Ovary (tissue), 9 donors: ENCODE data around the gene ILKAP. TPM values are rescaled to one million over a fixed set of nuclear protein-coding genes. Genes with fewer than 3 reads are reported as not detected.

Experiments
- DNase-seq, 5 donors: peaks; one replicate each; pipeline ENCODE4 v3.0.0-alpha.2; 2019 to 2020
- H3K27ac ChIP-seq, 2 donors: fragments of 200-600 bp; one replicate each; pipeline versions ENCODE4 v1.5.1 to v1.8.0; 2019 to 2022
- H3K27me3 ChIP-seq: fragments of 200-600 bp; one replicate; pipeline ENCODE4 v1.8.0; 2022
- H3K36me3 ChIP-seq: fragments of 200-600 bp; sonication (generic); one replicate; pipeline ENCODE4 v1.5.1; 2019
- H3K4me1 ChIP-seq: one replicate; pipeline ENCODE4 v1.8.1; 2013; ENCODE audit warnings: mild to moderate bottlenecking, moderate library complexity; ENCODE audit not compliant: insufficient read depth
- H3K4me3 ChIP-seq: fragments of 200-600 bp; sonication (generic); one replicate; pipeline ENCODE4 v1.5.1; 2017
- H3K9me3 ChIP-seq, 2 donors: fragments of 200-600 bp in 1 of 2; sonication (generic) in 1 of 2; one replicate each; pipeline versions ENCODE4 v1.5.1 to v1.8.1; 2013 to 2019; ENCODE audit warnings: mild to moderate bottlenecking in 1 of 2, moderate library complexity in 1 of 2
- EP300 ChIP-seq: sonication (generic); formaldehyde crosslinking; IDR thresholded peaks from one replicate; pipeline ENCODE4 v1.6.1; 2017; ENCODE audit warnings: antibody characterized with exemption
- POLR2A ChIP-seq: fragments of 450-650 bp; IDR thresholded peaks from one replicate; pipeline ENCODE4 v1.6.1; 2017; ENCODE audit warnings: antibody characterized with exemption, mild to moderate bottlenecking, moderate library complexity
- WGBS, 3 donors: extraction: QIAGEN DNeasy Blood & Tissue Kit in 1 of 3; methylation state at CpG; one replicate each; pipeline versions ENCODE4 v1.1.5 to v1.1.7; 2013 to 2017; 5-methylcytosine and 5-hydroxymethylcytosine counted together
- intact Hi-C, 4 donors: fragments of 100-400 bp; cut with DNase I; formaldehyde crosslinking; loops; one replicate each; pipeline versions ENCODE4 v1.11.0 to v1.15.1; 2022 to 2023
- polyA plus RNA-seq, 2 donors: library from polyadenylated mRNA; stranded (reverse); fragments of 200-250 nt in 1 of 2; fragments of 350-450 nt in 1 of 2; fragmentation: Illumina TruSeq in 1 of 2; extraction: RNeasy Lipid Tissue Mini Kit (QIAGEN cat#74804) in 1 of 2; gene quantifications; one replicate each; pipeline ENCODE4 v1.2.3, GENCODE V29; 2013 to 2014
- total RNA-seq, 7 donors: library from RNA; depleted of rRNA in 2 of 7; stranded (reverse); fragments of >200 nt in 2 of 7; fragmentation: NEBNext Ultra II Directional in 3 of 7; extraction: Animal tissue kit (Norgen Biotek cat#: 25700) in 3 of 7; gene quantifications; one replicate each; pipeline versions ENCODE4 v1.1.0 to v1.2.4, GENCODE V29; 2016 to 2023
- TF ChIP-seq, protein P1 (sequence below), 3 donors: fragments of 450-650 bp in 2 of 3; fragments of 200-600 bp in 1 of 3; IDR thresholded peaks; one replicate each; pipeline versions ENCODE4 v1.5.1 to v1.8.0; 2016 to 2022; ENCODE audit warnings: antibody characterized with exemption in 3 of 3, mild to moderate bottlenecking in 1 of 3
- donor health status: DM: no; HTN: no; CAD: no; lungs with moderate emphysema.
- donor health status: DM: no; HTN: no; CAD: no.
- donor health status: Bipolar disorder and iron deficiency.
- donor health status: DM: yes; HTN: yes; CAD: no.
- donor health status: DM: no; HTN: no; CAD: no.
- donor health status: DM: yes; HTN: yes; CAD: no.

Gene ILKAP
- total and polyA plus RNA-seq, 9 donors = 28.4 to 54.9 (median 38.9) TPM

DNA sequence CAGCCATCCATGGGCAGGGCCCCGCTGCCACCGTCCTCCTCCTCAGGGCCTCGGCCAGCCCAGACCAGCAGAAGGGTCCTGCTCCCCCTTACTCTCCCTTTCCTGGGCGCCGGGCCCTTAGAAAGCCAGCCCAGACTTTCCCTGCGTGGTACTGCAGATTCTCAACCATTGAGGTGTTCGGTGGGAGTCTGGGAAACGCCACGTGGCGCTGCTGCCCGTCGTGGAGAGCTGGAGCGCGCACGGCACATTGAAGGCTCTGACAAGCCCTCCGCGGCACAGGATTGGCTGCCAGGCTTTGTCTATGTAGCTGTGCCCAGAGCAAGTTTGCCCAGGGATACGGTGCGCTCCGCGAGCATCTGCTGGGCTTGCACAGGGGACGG lies 75.4 kb downstream of the ILKAP start:
- 90 to 93% (median 91%) methylated on average over 22 of the region's 22 CpGs for WGBS, 3 donors
- peaks cover 6% of the 10 kb centered on the region for H3K4me1 ChIP-seq

DNA sequence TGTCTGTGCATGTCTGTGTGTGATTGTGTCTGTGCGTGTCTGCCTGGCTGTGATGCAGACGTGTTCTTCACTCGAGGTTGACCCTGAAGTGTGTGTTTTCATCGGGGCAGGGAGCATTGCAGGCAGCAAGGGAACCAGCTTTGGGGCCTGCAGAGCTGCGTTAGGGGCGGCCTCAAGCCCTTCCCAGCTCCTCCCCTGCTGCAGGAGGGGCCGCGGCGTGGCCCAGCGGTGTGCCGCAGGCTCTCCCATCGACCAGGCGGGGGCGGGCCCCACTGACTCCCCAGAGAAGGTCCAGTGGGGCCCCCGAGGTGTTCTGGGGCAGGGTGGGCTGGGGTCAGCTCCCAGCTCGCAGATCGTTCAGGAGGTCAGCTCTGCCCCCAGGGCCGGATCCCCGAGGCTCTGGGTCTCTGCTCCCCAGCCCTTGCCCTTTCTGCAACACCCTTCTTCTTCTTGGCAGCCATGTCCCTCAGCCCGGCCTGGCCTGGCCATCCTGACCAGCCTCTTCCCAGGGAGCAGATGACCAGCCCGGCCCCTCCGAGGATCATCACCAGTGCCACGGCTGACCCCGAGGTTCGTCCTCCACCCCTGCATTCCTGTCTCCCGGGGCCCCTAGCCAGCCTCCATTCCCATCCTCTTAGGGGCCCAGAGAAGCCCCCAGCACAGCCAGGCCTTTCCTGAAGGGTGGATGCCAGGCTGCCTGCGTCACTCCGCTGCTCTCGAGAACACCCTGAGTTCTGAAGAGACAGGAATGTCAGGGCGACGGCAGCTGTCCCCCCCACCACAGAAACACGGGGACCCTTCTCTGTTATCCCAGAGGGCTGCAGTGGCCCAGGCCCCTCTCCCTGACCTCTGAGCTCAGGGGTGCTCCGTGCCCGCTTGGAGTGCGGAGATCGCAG lies 76.1 kb downstream of the ILKAP start:
- Histone ChIP-seq H3K27me3 (no peaks in the 10 kb centered on the region), H3K27ac (no peak overlapping the region), H3K4me1 (peaks cover 6% of the 10 kb centered on the region), H3K4me3 (no peak overlapping the region), H3K36me3 (no peaks in the 10 kb centered on the region), H3K9me3 (no peaks in the 10 kb centered on the region)
- intact Hi-C loops = no loop called here
- peak in 4 of 5 donors; percentile 48 to 81 (median 54) for DNase-seq
- WGBS, 3 donors = 28 to 31% (median 28%) methylated on average over 35 to 36 of the region's 36 CpGs
- no peak for TF ChIP-seq POLR2A

More for the DNA sequence above, 75.4 kb downstream of the ILKAP start:
- H3K9me3 ChIP-seq = no peaks in the 10 kb centered on the region
- no peaks in the 10 kb centered on the region for H3K27me3 ChIP-seq
- TF ChIP-seq, protein P1, sequence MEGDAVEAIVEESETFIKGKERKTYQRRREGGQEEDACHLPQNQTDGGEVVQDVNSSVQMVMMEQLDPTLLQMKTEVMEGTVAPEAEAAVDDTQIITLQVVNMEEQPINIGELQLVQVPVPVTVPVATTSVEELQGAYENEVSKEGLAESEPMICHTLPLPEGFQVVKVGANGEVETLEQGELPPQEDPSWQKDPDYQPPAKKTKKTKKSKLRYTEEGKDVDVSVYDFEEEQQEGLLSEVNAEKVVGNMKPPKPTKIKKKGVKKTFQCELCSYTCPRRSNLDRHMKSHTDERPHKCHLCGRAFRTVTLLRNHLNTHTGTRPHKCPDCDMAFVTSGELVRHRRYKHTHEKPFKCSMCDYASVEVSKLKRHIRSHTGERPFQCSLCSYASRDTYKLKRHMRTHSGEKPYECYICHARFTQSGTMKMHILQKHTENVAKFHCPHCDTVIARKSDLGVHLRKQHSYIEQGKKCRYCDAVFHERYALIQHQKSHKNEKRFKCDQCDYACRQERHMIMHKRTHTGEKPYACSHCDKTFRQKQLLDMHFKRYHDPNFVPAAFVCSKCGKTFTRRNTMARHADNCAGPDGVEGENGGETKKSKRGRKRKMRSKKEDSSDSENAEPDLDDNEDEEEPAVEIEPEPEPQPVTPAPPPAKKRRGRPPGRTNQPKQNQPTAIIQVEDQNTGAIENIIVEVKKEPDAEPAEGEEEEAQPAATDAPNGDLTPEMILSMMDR (IDR thresholded peaks at IDR 0.05) = no peak
- no peak for TF ChIP-seq POLR2A
- TF ChIP-seq EP300 = no peak
- H3K4me3 ChIP-seq = no peak overlapping the region
- no peaks in the 10 kb centered on the region for H3K36me3 ChIP-seq
- no peak for DNase-seq
- intact Hi-C loops = no loop called here
- H3K27ac ChIP-seq = no peak overlapping the region

DNA sequence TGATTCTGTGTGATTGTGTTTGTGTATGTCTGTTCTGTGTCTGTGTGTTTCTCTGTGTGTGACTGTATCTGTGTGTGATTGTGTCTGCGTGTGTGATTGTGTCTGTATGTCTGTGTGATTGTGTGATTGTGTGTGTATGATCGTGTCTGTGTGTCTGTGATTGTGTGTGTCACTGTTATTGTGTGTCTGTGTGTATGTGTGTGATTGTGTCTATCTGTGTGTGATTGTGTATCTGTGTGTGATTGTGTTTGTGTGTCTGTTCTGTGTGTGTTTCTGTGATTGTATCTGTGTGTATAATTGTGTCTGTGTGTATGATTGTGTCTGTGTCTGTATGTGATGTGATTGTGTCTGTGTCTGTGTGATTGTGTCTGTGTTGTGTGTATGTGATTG lies 76.7 kb downstream of the ILKAP start:
- H3K36me3 ChIP-seq = no peaks in the 10 kb centered on the region
- H3K4me1 ChIP-seq = peaks cover 6% of the 10 kb centered on the region
- H3K27me3 ChIP-seq = no peaks in the 10 kb centered on the region
- H3K4me3 ChIP-seq = no peak overlapping the region
- DNase-seq = no peak
- H3K27ac ChIP-seq = no peak overlapping the region
- H3K9me3 ChIP-seq = no peaks in the 10 kb centered on the region
- TF ChIP-seq POLR2A = no peak
- no peak for TF ChIP-seq EP300
- TF ChIP-seq, protein P1 (IDR thresholded peaks at IDR 0.05) = no peak
- intact Hi-C loops = no loop called here
- 80 to 87% (median 81%) methylated on average over 2 of the region's 2 CpGs for WGBS, 3 donors

DNA sequence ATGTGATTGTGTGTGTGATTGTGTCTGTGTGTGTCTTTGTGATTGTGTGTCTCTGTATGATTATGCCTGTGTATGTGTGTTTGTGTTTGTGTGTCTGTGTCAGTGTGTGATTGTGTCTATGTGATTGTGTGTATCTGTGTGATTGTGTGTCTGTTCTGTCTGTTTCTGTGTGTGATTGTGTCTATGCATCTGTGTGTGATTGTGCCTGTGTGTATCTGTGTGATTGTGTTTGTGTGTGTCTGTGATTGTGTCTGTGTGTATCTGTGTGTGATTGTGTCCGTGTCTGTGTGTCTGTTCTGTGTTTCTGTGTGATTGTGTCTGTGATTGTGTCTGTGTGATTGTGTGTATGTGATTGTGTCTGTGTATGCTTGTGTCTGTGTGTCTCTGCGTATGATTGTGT lies 77.2 kb downstream of the ILKAP start:
- Histone ChIP-seq H3K9me3 (no peaks in the 10 kb centered on the region), H3K36me3 (no peaks in the 10 kb centered on the region), H3K4me3 (no peak overlapping the region), H3K27ac (no peak overlapping the region), H3K4me1 (peaks cover 6% of the 10 kb centered on the region), H3K27me3 (no peaks in the 10 kb centered on the region)
- TF ChIP-seq EP300 (no peak), POLR2A (no peak)
- TF ChIP-seq, protein P1 (IDR thresholded peaks at IDR 0.05) = no peak
- intact Hi-C loops = no loop called here
- no peak for DNase-seq
- 66 to 100% (median 90%) methylated on average over 2 of the region's 2 CpGs for WGBS, 3 donors
